ENCODE results near the gene HBS1L. TPM values are rescaled to one million over a fixed set of nuclear protein-coding genes. Genes with fewer than 3 reads are reported as not detected.

The HBS1L gene
- total RNA-seq, 1 experiment from 2014 or later: 95.4 TPM

DNA sequence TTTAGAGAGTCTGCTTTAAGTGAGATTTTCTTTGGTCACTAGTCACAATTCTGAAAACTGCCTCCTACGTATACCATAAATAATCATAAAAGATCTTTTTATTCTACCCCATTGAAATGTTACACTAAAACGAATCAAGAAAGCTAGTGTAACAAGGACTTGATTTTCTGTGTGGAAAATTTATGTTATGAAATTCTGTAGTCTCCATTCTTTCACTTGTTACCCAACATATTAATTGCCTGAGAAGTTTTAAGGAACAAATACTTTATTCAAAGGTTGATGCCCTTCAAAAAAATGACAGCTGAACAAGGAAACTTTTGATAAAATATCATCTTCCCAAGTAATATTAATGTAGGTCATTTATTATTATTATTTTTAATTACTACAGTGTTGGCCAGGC is 13.3 kb upstream of the HBS1L start (continued):
- no peak for TF ChIP-seq NR3C1 (CRISPR knock-in tag; conservative IDR thresholded peaks at IDR 0.05; ENCODE audit: low read depth)
- no peak for TF ChIP-seq ESRRA (CRISPR knock-in tag; IDR thresholded peaks at IDR 0.05; ENCODE audit: borderline replicate concordance)
- TF ChIP-seq, protein P1, sequence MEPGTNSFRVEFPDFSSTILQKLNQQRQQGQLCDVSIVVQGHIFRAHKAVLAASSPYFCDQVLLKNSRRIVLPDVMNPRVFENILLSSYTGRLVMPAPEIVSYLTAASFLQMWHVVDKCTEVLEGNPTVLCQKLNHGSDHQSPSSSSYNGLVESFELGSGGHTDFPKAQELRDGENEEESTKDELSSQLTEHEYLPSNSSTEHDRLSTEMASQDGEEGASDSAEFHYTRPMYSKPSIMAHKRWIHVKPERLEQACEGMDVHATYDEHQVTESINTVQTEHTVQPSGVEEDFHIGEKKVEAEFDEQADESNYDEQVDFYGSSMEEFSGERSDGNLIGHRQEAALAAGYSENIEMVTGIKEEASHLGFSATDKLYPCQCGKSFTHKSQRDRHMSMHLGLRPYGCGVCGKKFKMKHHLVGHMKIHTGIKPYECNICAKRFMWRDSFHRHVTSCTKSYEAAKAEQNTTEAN (CRISPR knock-in tag; IDR thresholded peaks at IDR 0.05): no peak
- no peak for TF ChIP-seq NR1H2 (CRISPR knock-in tag; IDR thresholded peaks at IDR 0.05)
- TF ChIP-seq, protein P2, sequence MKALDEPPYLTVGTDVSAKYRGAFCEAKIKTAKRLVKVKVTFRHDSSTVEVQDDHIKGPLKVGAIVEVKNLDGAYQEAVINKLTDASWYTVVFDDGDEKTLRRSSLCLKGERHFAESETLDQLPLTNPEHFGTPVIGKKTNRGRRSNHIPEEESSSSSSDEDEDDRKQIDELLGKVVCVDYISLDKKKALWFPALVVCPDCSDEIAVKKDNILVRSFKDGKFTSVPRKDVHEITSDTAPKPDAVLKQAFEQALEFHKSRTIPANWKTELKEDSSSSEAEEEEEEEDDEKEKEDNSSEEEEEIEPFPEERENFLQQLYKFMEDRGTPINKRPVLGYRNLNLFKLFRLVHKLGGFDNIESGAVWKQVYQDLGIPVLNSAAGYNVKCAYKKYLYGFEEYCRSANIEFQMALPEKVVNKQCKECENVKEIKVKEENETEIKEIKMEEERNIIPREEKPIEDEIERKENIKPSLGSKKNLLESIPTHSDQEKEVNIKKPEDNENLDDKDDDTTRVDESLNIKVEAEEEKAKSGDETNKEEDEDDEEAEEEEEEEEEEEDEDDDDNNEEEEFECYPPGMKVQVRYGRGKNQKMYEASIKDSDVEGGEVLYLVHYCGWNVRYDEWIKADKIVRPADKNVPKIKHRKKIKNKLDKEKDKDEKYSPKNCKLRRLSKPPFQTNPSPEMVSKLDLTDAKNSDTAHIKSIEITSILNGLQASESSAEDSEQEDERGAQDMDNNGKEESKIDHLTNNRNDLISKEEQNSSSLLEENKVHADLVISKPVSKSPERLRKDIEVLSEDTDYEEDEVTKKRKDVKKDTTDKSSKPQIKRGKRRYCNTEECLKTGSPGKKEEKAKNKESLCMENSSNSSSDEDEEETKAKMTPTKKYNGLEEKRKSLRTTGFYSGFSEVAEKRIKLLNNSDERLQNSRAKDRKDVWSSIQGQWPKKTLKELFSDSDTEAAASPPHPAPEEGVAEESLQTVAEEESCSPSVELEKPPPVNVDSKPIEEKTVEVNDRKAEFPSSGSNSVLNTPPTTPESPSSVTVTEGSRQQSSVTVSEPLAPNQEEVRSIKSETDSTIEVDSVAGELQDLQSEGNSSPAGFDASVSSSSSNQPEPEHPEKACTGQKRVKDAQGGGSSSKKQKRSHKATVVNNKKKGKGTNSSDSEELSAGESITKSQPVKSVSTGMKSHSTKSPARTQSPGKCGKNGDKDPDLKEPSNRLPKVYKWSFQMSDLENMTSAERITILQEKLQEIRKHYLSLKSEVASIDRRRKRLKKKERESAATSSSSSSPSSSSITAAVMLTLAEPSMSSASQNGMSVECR (CRISPR knock-in tag; IDR thresholded peaks at IDR 0.05; ENCODE audit: borderline replicate concordance): no peak

DNA sequence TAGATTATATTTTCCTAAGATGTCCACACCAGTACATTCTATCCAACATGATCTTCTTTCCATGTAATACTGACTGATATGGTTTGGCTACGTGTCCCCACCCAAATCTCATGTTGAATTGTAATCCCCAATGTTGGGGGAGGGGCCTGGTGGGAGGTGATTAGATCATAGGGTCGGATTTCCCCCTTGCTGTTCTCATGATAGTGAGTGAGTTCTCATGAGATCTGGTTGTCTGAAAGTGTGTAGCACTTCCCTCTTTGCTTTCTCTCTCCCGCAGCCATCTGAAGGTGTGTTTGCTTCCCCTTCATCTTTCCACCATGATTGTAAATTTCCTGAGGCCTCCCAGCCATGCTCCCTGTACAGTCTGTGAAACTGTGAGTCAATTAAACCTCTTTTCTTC is 12.2 kb upstream of the HBS1L start:
- TF ChIP-seq, protein P3, sequence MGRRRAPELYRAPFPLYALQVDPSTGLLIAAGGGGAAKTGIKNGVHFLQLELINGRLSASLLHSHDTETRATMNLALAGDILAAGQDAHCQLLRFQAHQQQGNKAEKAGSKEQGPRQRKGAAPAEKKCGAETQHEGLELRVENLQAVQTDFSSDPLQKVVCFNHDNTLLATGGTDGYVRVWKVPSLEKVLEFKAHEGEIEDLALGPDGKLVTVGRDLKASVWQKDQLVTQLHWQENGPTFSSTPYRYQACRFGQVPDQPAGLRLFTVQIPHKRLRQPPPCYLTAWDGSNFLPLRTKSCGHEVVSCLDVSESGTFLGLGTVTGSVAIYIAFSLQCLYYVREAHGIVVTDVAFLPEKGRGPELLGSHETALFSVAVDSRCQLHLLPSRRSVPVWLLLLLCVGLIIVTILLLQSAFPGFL (CRISPR knock-in tag; IDR thresholded peaks at IDR 0.05; ENCODE audit: borderline replicate concordance): no peak
- no peak for TF ChIP-seq TCF7 (CRISPR knock-in tag; IDR thresholded peaks at IDR 0.05; ENCODE audit: low read depth)
- TF ChIP-seq EMX1 (CRISPR knock-in tag; IDR thresholded peaks at IDR 0.05): no peak
- no peak for TF ChIP-seq IRF2 (CRISPR knock-in tag; IDR thresholded peaks at IDR 0.05; ENCODE audit: borderline replicate concordance, low read depth)
- TF ChIP-seq ZNF396 (CRISPR knock-in tag; IDR thresholded peaks at IDR 0.05; ENCODE audit: borderline replicate concordance): no peak
- TF ChIP-seq, protein P4, sequence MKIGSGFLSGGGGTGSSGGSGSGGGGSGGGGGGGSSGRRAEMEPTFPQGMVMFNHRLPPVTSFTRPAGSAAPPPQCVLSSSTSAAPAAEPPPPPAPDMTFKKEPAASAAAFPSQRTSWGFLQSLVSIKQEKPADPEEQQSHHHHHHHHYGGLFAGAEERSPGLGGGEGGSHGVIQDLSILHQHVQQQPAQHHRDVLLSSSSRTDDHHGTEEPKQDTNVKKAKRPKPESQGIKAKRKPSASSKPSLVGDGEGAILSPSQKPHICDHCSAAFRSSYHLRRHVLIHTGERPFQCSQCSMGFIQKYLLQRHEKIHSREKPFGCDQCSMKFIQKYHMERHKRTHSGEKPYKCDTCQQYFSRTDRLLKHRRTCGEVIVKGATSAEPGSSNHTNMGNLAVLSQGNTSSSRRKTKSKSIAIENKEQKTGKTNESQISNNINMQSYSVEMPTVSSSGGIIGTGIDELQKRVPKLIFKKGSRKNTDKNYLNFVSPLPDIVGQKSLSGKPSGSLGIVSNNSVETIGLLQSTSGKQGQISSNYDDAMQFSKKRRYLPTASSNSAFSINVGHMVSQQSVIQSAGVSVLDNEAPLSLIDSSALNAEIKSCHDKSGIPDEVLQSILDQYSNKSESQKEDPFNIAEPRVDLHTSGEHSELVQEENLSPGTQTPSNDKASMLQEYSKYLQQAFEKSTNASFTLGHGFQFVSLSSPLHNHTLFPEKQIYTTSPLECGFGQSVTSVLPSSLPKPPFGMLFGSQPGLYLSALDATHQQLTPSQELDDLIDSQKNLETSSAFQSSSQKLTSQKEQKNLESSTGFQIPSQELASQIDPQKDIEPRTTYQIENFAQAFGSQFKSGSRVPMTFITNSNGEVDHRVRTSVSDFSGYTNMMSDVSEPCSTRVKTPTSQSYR (CRISPR knock-in tag; IDR thresholded peaks at IDR 0.05): no peak
- no peak for TF ChIP-seq ZBTB21 (CRISPR knock-in tag; IDR thresholded peaks at IDR 0.05; ENCODE audit: borderline replicate concordance)
- no peak overlapping the region for H3K4me3 Mint-ChIP-seq
- ATAC-seq (no peak), DNase-seq (ENCODE audit: low spot score) (no peak)
- H3K27ac Mint-ChIP-seq: no peak overlapping the region; the same call in 1 of the 2 replicates
- POLR2A ChIA-PET: no interaction called here
- CTCF ChIA-PET: no interaction called here
- H3K36me3 Mint-ChIP-seq: no peaks in the 10 kb centered on the region
- no peaks in the 10 kb centered on the region for H3K9me3 Mint-ChIP-seq
- no peaks in the 10 kb centered on the region for H3K27me3 Mint-ChIP-seq (ENCODE audit: low read depth)
- peaks cover 12% of the 10 kb centered on the region for H3K4me1 Mint-ChIP-seq

DNA sequence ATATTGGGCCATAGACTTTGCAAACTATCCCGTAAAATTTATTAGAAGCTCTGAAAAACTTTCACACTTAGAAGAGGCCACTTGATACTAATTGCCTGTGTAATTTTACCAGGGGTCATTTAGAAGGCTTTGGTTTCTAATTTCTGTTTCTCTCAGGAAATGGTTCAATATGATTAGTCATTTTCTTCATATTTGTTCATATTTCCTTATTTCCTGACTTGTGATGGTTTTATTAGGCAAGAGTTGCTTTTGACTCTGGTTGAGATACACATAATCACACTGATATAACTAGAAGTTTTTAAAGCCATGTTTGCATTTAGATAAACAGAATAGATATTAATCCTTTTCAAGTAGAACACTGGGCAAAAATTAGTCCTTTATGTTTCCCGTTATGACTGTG is 11.8 kb upstream of the HBS1L start:
- POLR2A ChIA-PET: no interaction called here
- Mint-ChIP-seq H3K27ac (no peak overlapping the region), H3K4me1 (peaks cover 12% of the 10 kb centered on the region), H3K9me3 (no peaks in the 10 kb centered on the region), H3K4me3 (no peak overlapping the region), H3K36me3 (no peaks in the 10 kb centered on the region), H3K27me3 (ENCODE audit: low read depth) (no peaks in the 10 kb centered on the region)
- ATAC-seq: no peak
- CTCF ChIA-PET: no interaction called here
- DNase-seq (ENCODE audit: low spot score): no peak
- TF ChIP-seq NFE2L1 (CRISPR knock-in tag; IDR thresholded peaks at IDR 0.05) (no peak), GABPB1 (CRISPR knock-in tag; IDR thresholded peaks at IDR 0.05) (no peak), KAT7 (CRISPR knock-in tag; IDR thresholded peaks at IDR 0.05; ENCODE audit: borderline replicate concordance) (no peak), HMGA2 (CRISPR knock-in tag; IDR thresholded peaks at IDR 0.05) (no peak), PRRX2 (CRISPR knock-in tag; IDR thresholded peaks at IDR 0.05) (no peak), EMX1 (CRISPR knock-in tag; IDR thresholded peaks at IDR 0.05) (no peak), JAZF1 (CRISPR knock-in tag; IDR thresholded peaks at IDR 0.05) (no peak), CREM (CRISPR knock-in tag; IDR thresholded peaks at IDR 0.05) (no peak)
- TF ChIP-seq, protein P5, sequence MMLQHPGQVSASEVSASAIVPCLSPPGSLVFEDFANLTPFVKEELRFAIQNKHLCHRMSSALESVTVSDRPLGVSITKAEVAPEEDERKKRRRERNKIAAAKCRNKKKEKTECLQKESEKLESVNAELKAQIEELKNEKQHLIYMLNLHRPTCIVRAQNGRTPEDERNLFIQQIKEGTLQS (CRISPR knock-in tag; conservative IDR thresholded peaks at IDR 0.05): no peak
- TF ChIP-seq, protein P6, sequence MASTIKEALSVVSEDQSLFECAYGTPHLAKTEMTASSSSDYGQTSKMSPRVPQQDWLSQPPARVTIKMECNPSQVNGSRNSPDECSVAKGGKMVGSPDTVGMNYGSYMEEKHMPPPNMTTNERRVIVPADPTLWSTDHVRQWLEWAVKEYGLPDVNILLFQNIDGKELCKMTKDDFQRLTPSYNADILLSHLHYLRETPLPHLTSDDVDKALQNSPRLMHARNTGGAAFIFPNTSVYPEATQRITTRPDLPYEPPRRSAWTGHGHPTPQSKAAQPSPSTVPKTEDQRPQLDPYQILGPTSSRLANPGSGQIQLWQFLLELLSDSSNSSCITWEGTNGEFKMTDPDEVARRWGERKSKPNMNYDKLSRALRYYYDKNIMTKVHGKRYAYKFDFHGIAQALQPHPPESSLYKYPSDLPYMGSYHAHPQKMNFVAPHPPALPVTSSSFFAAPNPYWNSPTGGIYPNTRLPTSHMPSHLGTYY (CRISPR knock-in tag; IDR thresholded peaks at IDR 0.05): no peak

Measured in WTC11 (cell line).